T-helper 17 cell (primary cell): ENCODE results near the gene CYTH3. TPM values are rescaled to one million over a fixed set of nuclear protein-coding genes. Genes with fewer than 3 reads are reported as not detected.
A peak's percentile ranks its signal among the peaks of the same experiment; 100 is the strongest.
"Not testable (repeated sequence)": the region's sequence is repeated elsewhere in the genome, so short reads cannot be mapped to it uniquely, and the experiment has no call there.

ENCODE experiments used
- ATAC-seq: fragments of 150-1000 bp; cut with Tn5 transposase; 2 replicates; pipeline ENCODE4 v1.10.0; 2021; ENCODE audit warnings: mild to moderate bottlenecking, moderate library complexity
- DNase-seq, 3 donors: peaks; one replicate each; pipeline versions ENCODE4 v3.0.0 to v3.0.0-alpha.2; 2020 to 2021
- H3K9me3 ChIP-seq: one replicate; pipeline ENCODE4 v1.7.0; 2013; ENCODE audit warnings: low read length, mild to moderate bottlenecking; ENCODE audit not compliant: control insufficient read depth, poor library complexity, severe bottlenecking
- H3K27ac Mint-ChIP-seq: one replicate; pipeline ENCODE4 v1.8.0; 2022; ENCODE audit warnings: mild to moderate bottlenecking, moderate library complexity, mixed read lengths
- H3K27me3 Mint-ChIP-seq: one replicate; pipeline ENCODE4 v1.8.0; 2022; ENCODE audit warnings: mixed read lengths
- H3K36me3 Mint-ChIP-seq: one replicate; pipeline ENCODE4 v1.8.0; 2022; ENCODE audit warnings: low read depth, mixed read lengths
- H3K4me1 Mint-ChIP-seq: one replicate; pipeline ENCODE4 v1.8.0; 2022; ENCODE audit warnings: mild to moderate bottlenecking, mixed read lengths
- H3K4me3 Mint-ChIP-seq: one replicate; pipeline ENCODE4 v1.8.0; 2022; ENCODE audit warnings: mild to moderate bottlenecking, moderate library complexity, mixed read lengths
- total RNA-seq, 4 donors: library from RNA in 2 of 4; stranded (reverse) in 2 of 4; gene quantifications; one replicate each; pipeline ENCODE4 v1.2.3 and lab custom pipeline; 2022 to 2026

The CYTH3 gene
- total RNA-seq, 2 donors from 2014 or later: 23.1 to 25.8 TPM

- Mint-ChIP-seq H3K27me3 (no peaks in the 10 kb centered on the region), H3K4me3 (no peak overlapping the region), H3K36me3 (no peaks in the 10 kb centered on the region), H3K4me1 (peaks cover 6% of the 10 kb centered on the region), H3K27ac (no peak overlapping the region)
- no peak for ATAC-seq
- DNase-seq: no peak
- no peaks in the 10 kb centered on the region for H3K9me3 ChIP-seq
Measured at GRCh38 chr7:6205971-6206660, 66.3 kb downstream of the CYTH3 start.

- Mint-ChIP-seq H3K27ac (no peak overlapping the region), H3K36me3 (no peaks in the 10 kb centered on the region)
- no peaks in the 10 kb centered on the region for H3K9me3 ChIP-seq
Measured at GRCh38 chr7:6203381-6203780, 69.0 kb downstream of the CYTH3 start.

GRCh38 chr7:6202117-6202516 lies 70.3 kb downstream of the CYTH3 start:
- Mint-ChIP-seq H3K4me3 (no peak overlapping the region), H3K27ac (no peak overlapping the region), H3K27me3 (no peaks in the 10 kb centered on the region), H3K36me3 (no peaks in the 10 kb centered on the region), H3K4me1 (peaks cover 6% of the 10 kb centered on the region)
- ATAC-seq (no peak), DNase-seq (no peak)
- no peaks in the 10 kb centered on the region for H3K9me3 ChIP-seq

More at GRCh38 chr7:6203381-6203780, 69.0 kb downstream of the CYTH3 start:
- DNase-seq: no peak
- ATAC-seq: no peak
- Mint-ChIP-seq H3K4me3 (no peak overlapping the region), H3K27me3 (no peaks in the 10 kb centered on the region), H3K4me1 (peaks cover 4% of the 10 kb centered on the region)

- no peaks in the 10 kb centered on the region for H3K9me3 ChIP-seq
- H3K4me3 Mint-ChIP-seq: no peak overlapping the region
- no peaks in the 10 kb centered on the region for H3K27me3 Mint-ChIP-seq
- H3K36me3 Mint-ChIP-seq: no peaks in the 10 kb centered on the region
- no peak for ATAC-seq
- no peak overlapping the region for H3K27ac Mint-ChIP-seq
- peaks cover 6% of the 10 kb centered on the region for H3K4me1 Mint-ChIP-seq
- DNase-seq: no peak
Measured at GRCh38 chr7:6200971-6201370, 71.5 kb downstream of the CYTH3 start.

- H3K36me3 Mint-ChIP-seq: no peaks in the 10 kb centered on the region
- peaks cover 7% of the 10 kb centered on the region for H3K4me1 Mint-ChIP-seq
- ATAC-seq: no peak
- H3K27ac Mint-ChIP-seq: no peak overlapping the region
- H3K9me3 ChIP-seq: no peaks in the 10 kb centered on the region
- no peak for DNase-seq
- H3K4me3 Mint-ChIP-seq: no peak overlapping the region
- H3K27me3 Mint-ChIP-seq: no peaks in the 10 kb centered on the region
Measured at GRCh38 chr7:6198689-6199595, 73.5 kb downstream of the CYTH3 start.

- Mint-ChIP-seq H3K4me1 (peaks cover 7% of the 10 kb centered on the region), H3K4me3 (no peak overlapping the region), H3K27me3 (no peaks in the 10 kb centered on the region), H3K36me3 (no peaks in the 10 kb centered on the region), H3K27ac (no peak overlapping the region)
- H3K9me3 ChIP-seq: no peaks in the 10 kb centered on the region
- no peak for ATAC-seq
- no peak for DNase-seq
Measured at GRCh38 chr7:6197801-6198551, 74.4 kb downstream of the CYTH3 start.

- no peak for ATAC-seq
- no peaks in the 10 kb centered on the region for H3K36me3 Mint-ChIP-seq
Measured at GRCh38 chr7:6193709-6194108, 78.7 kb downstream of the CYTH3 start.

GRCh38 chr7:6190563-6190962 lies 81.9 kb downstream of the CYTH3 start:
- not testable (repeated sequence) for DNase-seq, H3K9me3 ChIP-seq, H3K4me3 Mint-ChIP-seq, H3K4me1 Mint-ChIP-seq, H3K36me3 Mint-ChIP-seq, H3K27ac Mint-ChIP-seq, H3K27me3 Mint-ChIP-seq, ATAC-seq

More at GRCh38 chr7:6193709-6194108, 78.7 kb downstream of the CYTH3 start:
- no peak overlapping the region for H3K4me3 Mint-ChIP-seq
- peaks cover 7% of the 10 kb centered on the region for H3K4me1 Mint-ChIP-seq
- no peak for DNase-seq
- H3K27ac Mint-ChIP-seq: no peak overlapping the region
- no peaks in the 10 kb centered on the region for H3K27me3 Mint-ChIP-seq
- no peaks in the 10 kb centered on the region for H3K9me3 ChIP-seq

GRCh38 chr7:6188389-6188788 lies 84.0 kb downstream of the CYTH3 start:
- H3K36me3 Mint-ChIP-seq: peaks cover 5% of the 10 kb centered on the region

GRCh38 chr7:6186577-6186976 lies 85.8 kb downstream of the CYTH3 start:
- no peak overlapping the region for H3K27ac Mint-ChIP-seq
- no peak for DNase-seq
- no peaks in the 10 kb centered on the region for H3K9me3 ChIP-seq

More at GRCh38 chr7:6188389-6188788, 84.0 kb downstream of the CYTH3 start:
- Mint-ChIP-seq H3K27me3 (no peaks in the 10 kb centered on the region), H3K4me1 (no peaks in the 10 kb centered on the region), H3K4me3 (no peak overlapping the region), H3K27ac (no peak overlapping the region)
- ATAC-seq (no peak), DNase-seq (no peak)
- H3K9me3 ChIP-seq: no peaks in the 10 kb centered on the region

GRCh38 chr7:6182993-6183392 lies 89.4 kb downstream of the CYTH3 start:
- no peaks in the 10 kb centered on the region for H3K9me3 ChIP-seq
- ATAC-seq: no peak
- DNase-seq: no peak
- no peak overlapping the region for H3K4me3 Mint-ChIP-seq
- H3K27me3 Mint-ChIP-seq: no peaks in the 10 kb centered on the region
- peak overlapping the region; percentile 76 for H3K27ac Mint-ChIP-seq
- H3K4me1 Mint-ChIP-seq: peaks cover 10% of the 10 kb centered on the region
- H3K36me3 Mint-ChIP-seq: peaks cover 8% of the 10 kb centered on the region

More at GRCh38 chr7:6186577-6186976, 85.8 kb downstream of the CYTH3 start:
- Mint-ChIP-seq H3K4me3 (no peak overlapping the region), H3K36me3 (peaks cover 6% of the 10 kb centered on the region), H3K4me1 (peaks cover 2% of the 10 kb centered on the region), H3K27me3 (no peaks in the 10 kb centered on the region)
- ATAC-seq: no peak

- Mint-ChIP-seq H3K4me3 (no peak overlapping the region), H3K36me3 (peaks cover 6% of the 10 kb centered on the region), H3K27me3 (no peaks in the 10 kb centered on the region), H3K27ac (no peak overlapping the region), H3K4me1 (peaks cover 12% of the 10 kb centered on the region)
- DNase-seq: no peak
- H3K9me3 ChIP-seq: no peaks in the 10 kb centered on the region
- no peak for ATAC-seq
Measured at GRCh38 chr7:6181136-6181535, 91.3 kb downstream of the CYTH3 start.

GRCh38 chr7:6180344-6180725 lies 92.1 kb downstream of the CYTH3 start:
- Mint-ChIP-seq H3K27me3 (no peaks in the 10 kb centered on the region), H3K27ac (no peak overlapping the region), H3K4me1 (peaks cover 12% of the 10 kb centered on the region), H3K4me3 (no peak overlapping the region), H3K36me3 (peaks cover 6% of the 10 kb centered on the region)
- H3K9me3 ChIP-seq: no peaks in the 10 kb centered on the region
- no peak for ATAC-seq
- no peak for DNase-seq
